ENCODE data around the gene C1orf167.

GRCh38 chr1:11800756-11801433, 38.9 kb downstream of the C1orf167 start:
- TF ChIP-seq CTCF (IDR thresholded peaks at IDR 0.05) (no peak), POLR2A (IDR thresholded peaks at IDR 0.05) (no peak)
